HEK293 (cell line): ENCODE results near the gene FEZF2.

Experiments
- CTCF ChIA-PET: fragments of 350-600 bp; formaldehyde crosslinking; extraction: SDS; loops from one replicate; lab custom pipeline; 2021; ENCODE audit warnings: antibody characterized with exemption; lab: Yijun Ruan, JAX
- POLR2A ChIA-PET: fragments of 300-600 bp; formaldehyde crosslinking; extraction: SDS; loops from one replicate; lab custom pipeline; 2020; ENCODE audit warnings: antibody characterized with exemption, inconsistent platforms; lab: Yijun Ruan, JAX
- H3K27ac ChIP-seq: fragments of 200-500 bp; sonication (Bioruptor generic); 2 replicates; pipeline ENCODE4 v1.5.1; 2014; ENCODE audit warnings: low read depth, low read length, control low read depth, inconsistent platforms; ENCODE audit errors: extremely low read depth
- H3K36me3 ChIP-seq, 2 experiments: fragments of 200-500 bp in 1 of 2; sonication (Bioruptor generic) in 1 of 2; 1 replicate in 1 of 2; 2 replicates in 1 of 2; pipeline ENCODE4 v1.5.1; 2014 to 2017; ENCODE audit warnings: inconsistent platforms in 2 of 2, low read length in 2 of 2; ENCODE audit not compliant: control insufficient read depth in 2 of 2, insufficient read depth in 1 of 2
- H3K4me1 ChIP-seq: fragments of 200-500 bp; sonication (Bioruptor generic); 2 replicates; pipeline ENCODE4 v1.5.1; 2014; ENCODE audit warnings: mild to moderate bottlenecking, low read length, inconsistent platforms; ENCODE audit not compliant: control insufficient read depth, insufficient read depth
- H3K4me3 ChIP-seq: 2 replicates; pipeline ENCODE4 v1.5.1; 2011; ENCODE audit warnings: low read depth, mild to moderate bottlenecking, control low read depth, low read length, moderate library complexity
- H3K9me3 ChIP-seq: fragments of 200-500 bp; sonication (Bioruptor generic); 2 replicates; pipeline ENCODE4 v1.5.1; 2014; ENCODE audit warnings: low read depth, low read length, inconsistent platforms; ENCODE audit not compliant: control insufficient read depth, insufficient read depth
- ZNF133 ChIP-seq: fragments of 450-650 bp; formaldehyde crosslinking; IDR thresholded peaks from 2 replicates; pipeline ENCODE4 v1.5.1; 2016; ENCODE audit warnings: missing biosample characterization, missing genetic modification characterization
- ZNF221 ChIP-seq: fragments of 450-650 bp; formaldehyde crosslinking; IDR thresholded peaks from 2 replicates; pipeline ENCODE4 v1.5.1; 2017; ENCODE audit warnings: missing biosample characterization, missing genetic modification characterization, borderline replicate concordance
- ZNF248 ChIP-seq: fragments of 450-650 bp; formaldehyde crosslinking; IDR thresholded peaks from 2 replicates; pipeline ENCODE4 v1.5.1; 2017; ENCODE audit warnings: missing biosample characterization, missing genetic modification characterization
- ZNF37A ChIP-seq: fragments of 450-650 bp; IDR thresholded peaks from 2 replicates; pipeline ENCODE4 v1.5.1; 2018; ENCODE audit warnings: missing biosample characterization, missing genetic modification characterization
- ZNF404 ChIP-seq: fragments of 450-650 bp; formaldehyde crosslinking; IDR thresholded peaks from 2 replicates; pipeline ENCODE4 v1.5.1; 2017; ENCODE audit warnings: missing biosample characterization, missing genetic modification characterization
- ZNF416 ChIP-seq: fragments of 450-650 bp; formaldehyde crosslinking; IDR thresholded peaks from 2 replicates; pipeline ENCODE4 v1.5.1; 2016; ENCODE audit warnings: missing biosample characterization, missing genetic modification characterization
- ZNF510 ChIP-seq: fragments of 450-650 bp; formaldehyde crosslinking; IDR thresholded peaks from 2 replicates; pipeline ENCODE4 v1.5.1; 2018; ENCODE audit warnings: mild to moderate bottlenecking, missing genetic modification characterization, missing biosample characterization; ENCODE audit not compliant: insufficient replicate concordance
- ZNF555 ChIP-seq: fragments of 450-650 bp; formaldehyde crosslinking; conservative IDR thresholded peaks from 2 replicates; pipeline ENCODE4 v1.5.1; 2017; ENCODE audit warnings: missing biosample characterization, mild to moderate bottlenecking, missing genetic modification characterization, inconsistent platforms
- ZNF561 ChIP-seq: fragments of 450-650 bp; IDR thresholded peaks from 2 replicates; pipeline ENCODE4 v1.5.1; 2018; ENCODE audit warnings: missing biosample characterization, missing genetic modification characterization, borderline replicate concordance
- ZNF629 ChIP-seq: fragments of 450-650 bp; formaldehyde crosslinking; IDR thresholded peaks from 2 replicates; pipeline ENCODE4 v1.5.1; 2017; ENCODE audit warnings: missing biosample characterization, missing genetic modification characterization
- ZNF785 ChIP-seq: fragments of 450-650 bp; formaldehyde crosslinking; IDR thresholded peaks from 2 replicates; pipeline ENCODE4 v1.5.1; 2016; ENCODE audit warnings: missing biosample characterization, missing genetic modification characterization
- TF ChIP-seq, protein P1 (sequence below): sonication (generic); formaldehyde crosslinking; IDR thresholded peaks from 2 replicates; pipeline ENCODE4 v1.8.1; 2022; ENCODE audit warnings: mild to moderate bottlenecking, moderate library complexity, missing genetic modification reagents
- TF ChIP-seq, protein P2 (sequence below): fragments of 450-650 bp; formaldehyde crosslinking; optimal IDR thresholded peaks from 2 replicates; pipeline ENCODE3; 2016; ENCODE audit warnings: missing biosample characterization, mild to moderate bottlenecking, missing genetic modification characterization
- TF ChIP-seq, protein P3 (sequence below): fragments of 450-650 bp; formaldehyde crosslinking; IDR thresholded peaks from 2 replicates; pipeline ENCODE4 v1.5.1; 2017; ENCODE audit warnings: missing biosample characterization, missing genetic modification characterization
- TF ChIP-seq, protein P4 (sequence below): fragments of 450-650 bp; formaldehyde crosslinking; IDR thresholded peaks from 2 replicates; pipeline ENCODE4 v1.5.1; 2017; ENCODE audit warnings: missing biosample characterization, missing genetic modification characterization
- TF ChIP-seq, protein P5 (sequence below): fragments of 450-650 bp; formaldehyde crosslinking; IDR thresholded peaks from 2 replicates; pipeline ENCODE4 v1.5.1; 2016; ENCODE audit warnings: missing biosample characterization, missing genetic modification characterization

The FEZF2 gene

DNA sequence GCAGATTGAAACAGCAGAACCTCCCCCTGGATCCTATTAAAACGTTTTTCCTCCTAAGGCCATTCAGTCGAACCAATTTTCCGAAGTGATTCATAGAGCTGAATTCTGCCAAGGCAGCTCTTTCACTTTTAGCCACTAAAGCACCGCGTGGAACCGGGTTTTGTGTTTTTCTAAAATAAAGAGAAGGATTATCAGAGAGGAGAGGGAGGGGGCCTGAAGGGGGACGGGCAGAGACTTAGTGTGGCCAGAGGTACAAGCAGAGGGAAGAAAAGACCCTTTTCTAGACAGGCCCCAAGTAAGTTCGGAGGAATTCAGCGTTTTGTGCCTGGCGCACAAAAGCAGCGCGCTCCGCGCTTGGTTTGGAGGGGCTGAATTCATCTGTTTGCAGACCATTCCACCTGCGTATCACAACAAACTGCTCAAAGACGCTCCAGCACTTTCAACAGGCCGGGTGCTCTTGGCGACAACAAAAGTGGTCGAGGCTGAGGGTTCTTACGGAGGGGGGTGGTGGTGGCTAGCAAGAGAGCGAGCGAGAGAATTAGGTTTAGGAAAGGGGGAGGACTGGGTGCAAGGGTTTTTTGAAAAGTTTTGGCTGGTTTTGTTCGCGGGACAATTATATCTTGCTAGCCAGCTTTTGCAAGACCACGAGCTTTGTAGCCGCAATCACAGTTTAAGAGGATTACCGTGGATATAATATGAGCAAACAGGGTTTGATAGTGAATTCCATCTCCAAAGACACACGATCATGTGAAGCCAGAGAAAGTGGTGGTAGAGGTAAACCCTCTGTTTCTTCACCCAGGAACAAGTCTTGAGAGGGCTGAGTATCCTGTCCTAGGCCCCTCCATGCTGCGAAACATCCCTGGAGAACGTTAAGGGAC, 1.2 kb upstream of the FEZF2 start (continued):
- TF ChIP-seq, protein P1, sequence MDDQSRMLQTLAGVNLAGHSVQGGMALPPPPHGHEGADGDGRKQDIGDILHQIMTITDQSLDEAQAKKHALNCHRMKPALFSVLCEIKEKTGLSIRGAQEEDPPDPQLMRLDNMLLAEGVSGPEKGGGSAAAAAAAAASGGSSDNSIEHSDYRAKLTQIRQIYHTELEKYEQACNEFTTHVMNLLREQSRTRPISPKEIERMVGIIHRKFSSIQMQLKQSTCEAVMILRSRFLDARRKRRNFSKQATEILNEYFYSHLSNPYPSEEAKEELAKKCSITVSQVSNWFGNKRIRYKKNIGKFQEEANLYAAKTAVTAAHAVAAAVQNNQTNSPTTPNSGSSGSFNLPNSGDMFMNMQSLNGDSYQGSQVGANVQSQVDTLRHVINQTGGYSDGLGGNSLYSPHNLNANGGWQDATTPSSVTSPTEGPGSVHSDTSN = no peak

DNA sequence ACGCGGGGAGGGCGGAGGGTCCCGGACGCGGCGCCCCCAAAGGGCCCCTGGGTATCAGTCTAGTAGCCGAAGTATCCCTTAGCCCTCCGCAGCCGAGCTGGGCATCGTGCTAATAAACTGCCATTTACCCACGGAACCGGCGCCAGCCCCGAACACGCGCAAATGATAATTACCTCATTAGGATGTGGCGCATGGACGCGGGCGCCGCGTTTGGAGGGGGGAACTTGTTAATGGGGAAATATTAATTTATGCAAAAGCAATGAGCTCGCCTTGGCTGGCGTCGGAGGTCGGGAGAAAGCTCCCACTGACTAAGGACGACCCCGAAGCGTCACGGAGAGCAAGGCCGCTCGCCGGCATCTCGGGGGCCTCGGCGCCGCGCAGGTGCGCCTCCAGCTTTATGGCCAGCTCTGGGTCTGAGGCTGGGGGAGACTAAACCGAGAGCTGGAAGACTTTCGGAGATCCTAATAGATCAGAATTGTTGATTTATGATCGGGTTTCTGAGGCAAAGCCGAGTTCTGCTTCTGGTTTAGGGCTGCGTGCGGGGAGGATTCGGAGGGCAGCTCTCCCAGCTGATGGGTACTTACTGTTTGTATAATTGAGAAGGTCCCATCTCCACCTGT, 474 bp upstream of the FEZF2 start:
- ChIA-PET POLR2A (no interaction called here), CTCF (no interaction called here)
- H3K4me3 ChIP-seq = no peak overlapping the region
- no peaks in the 10 kb centered on the region for H3K9me3 ChIP-seq
- no peak overlapping the region for H3K27ac ChIP-seq
- H3K36me3 ChIP-seq = no peaks in the 10 kb centered on the region
- no peaks in the 10 kb centered on the region; the same call in 1 of the 2 replicates for H3K4me1 ChIP-seq
- TF ChIP-seq ZNF37A (tag by site-specific recombination) = no peak
- TF ChIP-seq, protein P2, sequence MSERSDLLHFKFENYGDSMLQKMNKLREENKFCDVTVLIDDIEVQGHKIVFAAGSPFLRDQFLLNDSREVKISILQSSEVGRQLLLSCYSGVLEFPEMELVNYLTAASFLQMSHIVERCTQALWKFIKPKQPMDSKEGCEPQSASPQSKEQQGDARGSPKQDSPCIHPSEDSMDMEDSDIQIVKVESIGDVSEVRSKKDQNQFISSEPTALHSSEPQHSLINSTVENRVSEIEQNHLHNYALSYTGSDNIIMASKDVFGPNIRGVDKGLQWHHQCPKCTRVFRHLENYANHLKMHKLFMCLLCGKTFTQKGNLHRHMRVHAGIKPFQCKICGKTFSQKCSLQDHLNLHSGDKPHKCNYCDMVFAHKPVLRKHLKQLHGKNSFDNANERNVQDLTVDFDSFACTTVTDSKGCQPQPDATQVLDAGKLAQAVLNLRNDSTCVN (tag by site-specific recombination) = no peak
- TF ChIP-seq, protein P3, sequence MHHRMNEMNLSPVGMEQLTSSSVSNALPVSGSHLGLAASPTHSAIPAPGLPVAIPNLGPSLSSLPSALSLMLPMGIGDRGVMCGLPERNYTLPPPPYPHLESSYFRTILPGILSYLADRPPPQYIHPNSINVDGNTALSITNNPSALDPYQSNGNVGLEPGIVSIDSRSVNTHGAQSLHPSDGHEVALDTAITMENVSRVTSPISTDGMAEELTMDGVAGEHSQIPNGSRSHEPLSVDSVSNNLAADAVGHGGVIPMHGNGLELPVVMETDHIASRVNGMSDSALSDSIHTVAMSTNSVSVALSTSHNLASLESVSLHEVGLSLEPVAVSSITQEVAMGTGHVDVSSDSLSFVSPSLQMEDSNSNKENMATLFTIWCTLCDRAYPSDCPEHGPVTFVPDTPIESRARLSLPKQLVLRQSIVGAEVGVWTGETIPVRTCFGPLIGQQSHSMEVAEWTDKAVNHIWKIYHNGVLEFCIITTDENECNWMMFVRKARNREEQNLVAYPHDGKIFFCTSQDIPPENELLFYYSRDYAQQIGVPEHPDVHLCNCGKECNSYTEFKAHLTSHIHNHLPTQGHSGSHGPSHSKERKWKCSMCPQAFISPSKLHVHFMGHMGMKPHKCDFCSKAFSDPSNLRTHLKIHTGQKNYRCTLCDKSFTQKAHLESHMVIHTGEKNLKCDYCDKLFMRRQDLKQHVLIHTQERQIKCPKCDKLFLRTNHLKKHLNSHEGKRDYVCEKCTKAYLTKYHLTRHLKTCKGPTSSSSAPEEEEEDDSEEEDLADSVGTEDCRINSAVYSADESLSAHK = no peak
- no peak for TF ChIP-seq ZNF629 (tag by site-specific recombination)
- no peak for TF ChIP-seq ZNF221
- TF ChIP-seq, protein P4, sequence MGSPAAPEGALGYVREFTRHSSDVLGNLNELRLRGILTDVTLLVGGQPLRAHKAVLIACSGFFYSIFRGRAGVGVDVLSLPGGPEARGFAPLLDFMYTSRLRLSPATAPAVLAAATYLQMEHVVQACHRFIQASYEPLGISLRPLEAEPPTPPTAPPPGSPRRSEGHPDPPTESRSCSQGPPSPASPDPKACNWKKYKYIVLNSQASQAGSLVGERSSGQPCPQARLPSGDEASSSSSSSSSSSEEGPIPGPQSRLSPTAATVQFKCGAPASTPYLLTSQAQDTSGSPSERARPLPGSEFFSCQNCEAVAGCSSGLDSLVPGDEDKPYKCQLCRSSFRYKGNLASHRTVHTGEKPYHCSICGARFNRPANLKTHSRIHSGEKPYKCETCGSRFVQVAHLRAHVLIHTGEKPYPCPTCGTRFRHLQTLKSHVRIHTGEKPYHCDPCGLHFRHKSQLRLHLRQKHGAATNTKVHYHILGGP (tag by site-specific recombination) = no peak
- no peak for TF ChIP-seq ZNF555
- TF ChIP-seq ZNF561 = no peak
- TF ChIP-seq ZNF510 (tag by site-specific recombination) = no peak
- no peak for TF ChIP-seq ZNF416 (tag by site-specific recombination)
- no peak for TF ChIP-seq ZNF404 (tag by site-specific recombination)
- TF ChIP-seq, protein P5, sequence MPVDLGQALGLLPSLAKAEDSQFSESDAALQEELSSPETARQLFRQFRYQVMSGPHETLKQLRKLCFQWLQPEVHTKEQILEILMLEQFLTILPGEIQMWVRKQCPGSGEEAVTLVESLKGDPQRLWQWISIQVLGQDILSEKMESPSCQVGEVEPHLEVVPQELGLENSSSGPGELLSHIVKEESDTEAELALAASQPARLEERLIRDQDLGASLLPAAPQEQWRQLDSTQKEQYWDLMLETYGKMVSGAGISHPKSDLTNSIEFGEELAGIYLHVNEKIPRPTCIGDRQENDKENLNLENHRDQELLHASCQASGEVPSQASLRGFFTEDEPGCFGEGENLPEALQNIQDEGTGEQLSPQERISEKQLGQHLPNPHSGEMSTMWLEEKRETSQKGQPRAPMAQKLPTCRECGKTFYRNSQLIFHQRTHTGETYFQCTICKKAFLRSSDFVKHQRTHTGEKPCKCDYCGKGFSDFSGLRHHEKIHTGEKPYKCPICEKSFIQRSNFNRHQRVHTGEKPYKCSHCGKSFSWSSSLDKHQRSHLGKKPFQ (tag by site-specific recombination) = no peak
- TF ChIP-seq ZNF133 (tag by site-specific recombination) = no peak
- no peak for TF ChIP-seq ZNF248 (tag by site-specific recombination)
- TF ChIP-seq ZNF785 (tag by site-specific recombination) = no peak
